Activated CD4-positive, alpha-beta memory T cell treated with anti-CD3 and anti-CD28 coated beads for 36 hours (primary cell): Measurements from ENCODE around the gene PANK4. TPM values are rescaled to one million over a fixed set of nuclear protein-coding genes. Genes with fewer than 3 reads are reported as not detected.
"Not testable (repeated sequence)": the region's sequence is repeated elsewhere in the genome, so short reads cannot be mapped to it uniquely, and the experiment has no call there.

Experiments used
- CTCF ChIA-PET: fragments of 350-600 bp; sonication (Branson Sonifier 250); formaldehyde crosslinking; loops from one replicate; lab custom pipeline; 2021; ENCODE audit warnings: antibody characterized with exemption, inconsistent platforms; lab: Charles Lee
- POLR2A ChIA-PET: fragments of 350-600 bp; sonication (Branson Sonifier 250); formaldehyde crosslinking; loops from one replicate; lab custom pipeline; 2021; ENCODE audit warnings: antibody characterized with exemption; lab: Charles Lee
- DNase-seq: peaks from one replicate; pipeline ENCODE4 v3.0.0-alpha.2; 2020
- H3K27ac Mint-ChIP-seq: one replicate; pipeline ENCODE4 v1.8.0; 2021; ENCODE audit warnings: mixed read lengths
- H3K27me3 Mint-ChIP-seq: one replicate; pipeline ENCODE4 v1.8.0; 2021; ENCODE audit warnings: mixed read lengths
- H3K36me3 Mint-ChIP-seq: one replicate; pipeline ENCODE4 v1.8.0; 2021; ENCODE audit warnings: mixed read lengths
- H3K4me1 Mint-ChIP-seq: one replicate; pipeline ENCODE4 v1.8.0; 2021; ENCODE audit warnings: low read depth, mixed read lengths
- H3K4me3 Mint-ChIP-seq: one replicate; pipeline ENCODE4 v1.8.0; 2021; ENCODE audit warnings: mild to moderate bottlenecking, mixed read lengths
- H3K9me3 Mint-ChIP-seq: one replicate; pipeline ENCODE4 v1.8.0; 2021; ENCODE audit warnings: mixed read lengths
- intact Hi-C: fragments of 100-400 bp; cut with micrococcal nuclease; formaldehyde crosslinking; loops from one replicate; pipeline ENCODE4 v1.15.1; 2023
- total RNA-seq, 2 experiments: library from RNA; stranded (reverse); gene quantifications; one replicate each; pipeline ENCODE4 v1.2.3, GENCODE V29; 2021

PANK4 gene
- total RNA-seq, 2 experiments from 2014 or later: 42.6 to 45.1 TPM

- CTCF ChIA-PET: interaction anchor here (1.4 to 2.1 kb wide), 4 partner anchors 10 to 142 kb away, joined by 3 to 17 read pairs (median 8); no protein-coding TSS in a partner anchor
- intact Hi-C loops: no loop called here
- Mint-ChIP-seq H3K27ac (peak overlapping the region; percentile 99), H3K9me3 (no peaks in the 10 kb centered on the region), H3K4me1 (peaks cover 34% of the 10 kb centered on the region), H3K4me3 (peak overlapping the region; percentile 99), H3K27me3 (no peaks in the 10 kb centered on the region), H3K36me3 (peaks cover 22% of the 10 kb centered on the region)
- POLR2A ChIA-PET: interaction anchor here (0.9 to 3.8 kb wide), 10 partner anchors 7 to 31 kb away, joined by 3 to 67 read pairs (median 10); partner anchors contain the start of genes PANK4 and PRXL2B
- no peak for DNase-seq
These were observed 31.3 kb upstream of the PANK4 start for GRCh38 chr1:2557482-2558400.

GRCh38 chr1:2556678-2557481 is 30.5 kb upstream of the PANK4 start:
- Mint-ChIP-seq H3K27ac (peak overlapping the region; percentile 99), H3K4me3 (peak overlapping the region; percentile 99), H3K27me3 (no peaks in the 10 kb centered on the region), H3K4me1 (peaks cover 34% of the 10 kb centered on the region), H3K9me3 (no peaks in the 10 kb centered on the region), H3K36me3 (peaks cover 22% of the 10 kb centered on the region)
- ChIA-PET POLR2A (interaction anchor here (0.9 to 3.8 kb wide), 14 partner anchors 8 to 141 kb away, joined by 3 to 67 read pairs (median 4); partner anchors contain the start of genes PANK4 and PRXL2B), CTCF (interaction anchor here (1.0 to 2.7 kb wide), 10 partner anchors 9 to 362 kb away, joined by 3 to 18 read pairs (median 5); partner anchors contain the start of genes FAAP20, PANK4 and PEX10)
- peak; percentile 59 for DNase-seq
- intact Hi-C loops: loop anchor here (1.0 kb wide), 3 partner anchors 9 to 29 kb away; partner anchors contain the start of gene PRXL2B

- Mint-ChIP-seq H3K9me3 (no peaks in the 10 kb centered on the region), H3K36me3 (peaks cover 22% of the 10 kb centered on the region), H3K4me3 (peak within 1 kb of the TSS; percentile 99), H3K27ac (peak within 1 kb of the TSS; percentile 99), H3K4me1 (peaks cover 31% of the 10 kb centered on the region), H3K27me3 (no peaks in the 10 kb centered on the region)
- DNase-seq: peak; percentile 81
- ChIA-PET CTCF (interaction anchor here (1.0 to 2.7 kb wide), 11 partner anchors 9 to 361 kb away, joined by 3 to 18 read pairs (median 5); partner anchors contain the start of genes FAAP20, PANK4 and PEX10), POLR2A (interaction anchor here (0.7 to 3.8 kb wide), 15 partner anchors 9 to 140 kb away, joined by 3 to 67 read pairs (median 4); partner anchors contain the start of genes PANK4 and PRXL2B)
- intact Hi-C loops: loop anchor here (1.0 kb wide), 3 partner anchors 8 to 30 kb away; partner anchors contain the start of gene PRXL2B
These were observed 29.9 kb upstream of the PANK4 start, which contains the start of gene TNFRSF14 for GRCh38 chr1:2556277-2556677. TSS of gene TNFRSF14 (plus strand) at chr1:2556371. CDS start at chr1:2556665, 294 bp downstream.

GRCh38 chr1:2555634-2556276 is 29.4 kb upstream of the PANK4 start:
- Mint-ChIP-seq H3K36me3 (peaks cover 25% of the 10 kb centered on the region), H3K27ac (peak overlapping the region; percentile 99), H3K9me3 (no peaks in the 10 kb centered on the region), H3K4me1 (peaks cover 33% of the 10 kb centered on the region), H3K4me3 (peak overlapping the region; percentile 99), H3K27me3 (no peaks in the 10 kb centered on the region)
- DNase-seq: peak; percentile 91
- intact Hi-C loops: loop anchor here (1.0 kb wide), 3 partner anchors 7 to 31 kb away; partner anchors contain the start of gene PRXL2B
- ChIA-PET POLR2A (interaction anchor here (0.6 to 3.8 kb wide), 16 partner anchors 9 to 140 kb away, joined by 3 to 67 read pairs (median 4); partner anchors contain the start of genes PANK4 and PRXL2B), CTCF (interaction anchor here (1.0 to 2.7 kb wide), 12 partner anchors 8 to 361 kb away, joined by 3 to 18 read pairs (median 5); partner anchors contain the start of genes FAAP20, PANK4, PEX10 and PRXL2B)

GRCh38 chr1:2554621-2555387 is 28.4 kb upstream of the PANK4 start:
- intact Hi-C loops: no loop called here
- no peaks in the 10 kb centered on the region for H3K27me3 Mint-ChIP-seq
- peak; percentile 67 for DNase-seq
- POLR2A ChIA-PET: interaction anchor here (2.8 to 3.8 kb wide), 3 partner anchors 23 to 30 kb away, joined by 15 to 67 read pairs (median 28); partner anchors contain the start of genes PANK4 and PRXL2B
- CTCF ChIA-PET: interaction anchor here (0.7 to 2.7 kb wide), 4 partner anchors 14 to 232 kb away, joined by 3 to 18 read pairs (median 4); partner anchors contain the start of gene PRXL2B
- peaks cover 25% of the 10 kb centered on the region for H3K36me3 Mint-ChIP-seq
- H3K4me1 Mint-ChIP-seq: peaks cover 34% of the 10 kb centered on the region
- H3K4me3 Mint-ChIP-seq: peak overlapping the region; percentile 99
- no peaks in the 10 kb centered on the region for H3K9me3 Mint-ChIP-seq
- H3K27ac Mint-ChIP-seq: peak overlapping the region; percentile 99

- Mint-ChIP-seq H3K27ac (peak overlapping the region; percentile 99), H3K36me3 (peaks cover 24% of the 10 kb centered on the region)
- POLR2A ChIA-PET: interaction anchor here (3.8 kb wide), 1 partner anchor 31 kb away, joined by 67 read pairs; the partner anchor contains the start of gene PRXL2B
These were observed 27.6 kb upstream of the PANK4 start for GRCh38 chr1:2553871-2554620.

GRCh38 chr1:2553076-2553475 is 26.7 kb upstream of the PANK4 start:
- peaks cover 37% of the 10 kb centered on the region for H3K4me1 Mint-ChIP-seq
- intact Hi-C loops, H3K4me3 Mint-ChIP-seq, H3K27ac Mint-ChIP-seq, H3K27me3 Mint-ChIP-seq, DNase-seq, CTCF ChIA-PET, H3K9me3 Mint-ChIP-seq, POLR2A ChIA-PET: not testable (repeated sequence)
- peaks cover 17% of the 10 kb centered on the region for H3K36me3 Mint-ChIP-seq

More at GRCh38 chr1:2553871-2554620, 27.6 kb upstream of the PANK4 start:
- Mint-ChIP-seq H3K9me3 (no peaks in the 10 kb centered on the region), H3K27me3 (no peaks in the 10 kb centered on the region), H3K4me1 (peaks cover 39% of the 10 kb centered on the region), H3K4me3 (peak overlapping the region; percentile 99)
- CTCF ChIA-PET: interaction anchor here (0.7 kb wide), 1 partner anchor 233 kb away, joined by 4 read pairs; no protein-coding TSS in a partner anchor
- intact Hi-C loops: no loop called here
- DNase-seq: no peak

GRCh38 chr1:2552189-2552588 is 25.8 kb upstream of the PANK4 start:
- no peak for DNase-seq
- Mint-ChIP-seq H3K36me3 (peaks cover 14% of the 10 kb centered on the region), H3K4me1 (peaks cover 34% of the 10 kb centered on the region), H3K4me3 (no peak overlapping the region), H3K27me3 (no peaks in the 10 kb centered on the region), H3K9me3 (no peaks in the 10 kb centered on the region), H3K27ac (no peak overlapping the region)
- intact Hi-C loops: no loop called here
- CTCF ChIA-PET: no interaction called here
- POLR2A ChIA-PET: no interaction called here

- H3K4me3 Mint-ChIP-seq, H3K27me3 Mint-ChIP-seq, H3K36me3 Mint-ChIP-seq, H3K9me3 Mint-ChIP-seq, intact Hi-C loops, POLR2A ChIA-PET, DNase-seq, CTCF ChIA-PET: not testable (repeated sequence)
- H3K4me1 Mint-ChIP-seq: peaks cover 34% of the 10 kb centered on the region
- H3K27ac Mint-ChIP-seq: peak overlapping the region; percentile 66
These were observed 25.1 kb upstream of the PANK4 start for GRCh38 chr1:2551544-2551943.
